NCI-H524 treated with DMSO at 0.1 percent for 48 hours (cell line): ENCODE data around the gene SARDH.

ENCODE experiments used
- DNase-seq: peaks from one replicate; lab custom pipeline; 2025; lab: John Stamatoyannopoulos, UW

SARDH gene

DNA sequence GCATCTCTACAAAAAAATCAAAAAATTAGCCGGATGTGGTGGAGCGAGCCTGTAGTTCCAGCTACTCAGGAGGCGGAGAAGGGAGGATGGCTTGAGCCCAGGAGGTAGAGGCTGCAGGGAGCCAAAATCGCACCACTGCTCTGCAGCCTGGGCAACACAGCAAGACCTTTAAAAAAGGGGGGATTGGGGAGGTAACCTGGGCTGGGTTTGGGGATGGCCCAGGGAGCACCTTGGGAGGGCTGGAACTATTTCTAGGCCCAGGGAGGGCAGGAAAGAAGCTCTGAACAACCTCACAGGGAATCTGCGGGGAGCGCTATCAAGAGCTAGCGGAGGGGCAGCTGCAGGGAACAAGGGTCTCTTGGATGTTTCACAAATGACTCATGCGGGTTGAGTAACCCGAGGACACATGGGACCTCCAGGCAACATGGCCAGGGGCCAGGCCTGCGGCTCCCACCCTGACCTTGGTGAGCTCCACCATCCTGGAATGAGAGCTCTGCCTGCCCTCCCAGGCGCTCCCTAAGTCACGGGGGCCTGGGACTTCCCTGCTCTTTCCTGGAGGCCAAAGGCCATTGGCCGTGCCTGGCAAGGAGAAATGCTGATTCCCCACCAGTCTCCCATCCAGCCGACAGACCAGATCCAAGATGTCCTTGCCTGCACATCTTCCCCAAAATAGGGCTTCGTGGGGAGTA, 23.4 kb downstream of the SARDH start:
- no peak for DNase-seq

DNA sequence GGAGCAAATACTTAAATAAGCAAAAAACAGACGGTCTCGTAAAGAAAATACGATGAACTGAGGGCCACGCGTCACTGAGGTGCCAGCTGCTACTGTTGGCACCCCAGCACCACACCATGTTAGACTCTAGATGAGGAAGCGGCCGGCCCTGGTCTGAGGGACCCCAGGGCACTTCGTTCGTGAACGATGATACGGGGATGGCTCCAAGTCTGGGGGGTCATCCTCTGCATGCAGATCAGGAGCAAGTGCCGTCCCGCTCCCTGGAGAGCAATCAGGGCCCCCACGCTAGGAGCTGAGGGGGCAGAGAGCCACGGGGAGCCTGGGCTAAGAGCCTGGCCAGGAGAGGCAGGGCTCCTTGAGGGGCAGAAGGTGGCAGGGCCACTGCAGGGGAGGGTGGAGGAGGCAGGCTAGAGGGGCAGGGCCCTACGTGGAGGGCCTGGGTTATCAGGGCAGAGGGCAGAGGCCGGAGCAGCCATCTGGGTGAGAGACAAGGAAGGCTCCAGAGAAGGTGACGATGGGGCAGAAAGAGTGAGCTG, 24.1 kb downstream of the SARDH start:
- no peak for DNase-seq

DNA sequence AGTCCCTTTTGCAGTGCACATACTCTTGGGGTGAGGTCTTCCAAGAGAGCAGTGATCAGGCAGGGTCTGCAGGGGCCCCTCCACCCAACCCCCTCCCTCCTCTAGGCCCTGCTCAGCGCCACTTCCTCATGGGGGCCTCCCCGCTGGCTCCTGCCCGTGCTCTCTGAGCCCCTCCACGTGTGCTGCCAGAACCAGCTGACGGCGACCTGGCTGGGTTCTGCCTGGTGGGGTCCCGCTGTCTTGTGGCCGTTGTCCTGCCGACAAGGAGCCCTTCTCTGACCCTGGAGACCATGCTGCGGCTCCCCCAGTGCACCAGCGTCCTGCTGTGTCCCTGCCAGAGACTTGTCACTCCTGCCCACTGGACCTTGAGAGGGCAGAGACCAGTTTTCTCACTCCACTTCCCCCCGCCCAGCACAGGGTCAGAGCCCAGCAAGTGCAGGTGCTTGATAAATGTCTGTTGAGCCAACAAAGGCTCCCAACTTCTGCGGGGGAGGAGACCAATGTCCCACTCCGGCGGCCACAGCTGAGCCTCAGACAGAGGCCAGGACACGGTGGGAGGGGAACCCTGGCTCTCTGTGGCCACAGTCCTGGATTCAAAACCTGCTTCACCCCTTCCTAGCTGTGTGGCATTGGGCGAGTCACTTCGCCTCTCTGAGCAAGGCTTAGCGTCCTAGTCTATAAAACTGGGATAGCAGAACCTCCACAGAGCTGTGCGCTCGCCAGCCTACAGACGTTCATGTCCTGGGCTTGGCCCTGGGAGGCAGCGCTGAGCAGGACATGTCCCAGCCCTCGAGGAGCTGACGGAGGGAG, 24.8 kb downstream of the SARDH start:
- no peak for DNase-seq

DNA sequence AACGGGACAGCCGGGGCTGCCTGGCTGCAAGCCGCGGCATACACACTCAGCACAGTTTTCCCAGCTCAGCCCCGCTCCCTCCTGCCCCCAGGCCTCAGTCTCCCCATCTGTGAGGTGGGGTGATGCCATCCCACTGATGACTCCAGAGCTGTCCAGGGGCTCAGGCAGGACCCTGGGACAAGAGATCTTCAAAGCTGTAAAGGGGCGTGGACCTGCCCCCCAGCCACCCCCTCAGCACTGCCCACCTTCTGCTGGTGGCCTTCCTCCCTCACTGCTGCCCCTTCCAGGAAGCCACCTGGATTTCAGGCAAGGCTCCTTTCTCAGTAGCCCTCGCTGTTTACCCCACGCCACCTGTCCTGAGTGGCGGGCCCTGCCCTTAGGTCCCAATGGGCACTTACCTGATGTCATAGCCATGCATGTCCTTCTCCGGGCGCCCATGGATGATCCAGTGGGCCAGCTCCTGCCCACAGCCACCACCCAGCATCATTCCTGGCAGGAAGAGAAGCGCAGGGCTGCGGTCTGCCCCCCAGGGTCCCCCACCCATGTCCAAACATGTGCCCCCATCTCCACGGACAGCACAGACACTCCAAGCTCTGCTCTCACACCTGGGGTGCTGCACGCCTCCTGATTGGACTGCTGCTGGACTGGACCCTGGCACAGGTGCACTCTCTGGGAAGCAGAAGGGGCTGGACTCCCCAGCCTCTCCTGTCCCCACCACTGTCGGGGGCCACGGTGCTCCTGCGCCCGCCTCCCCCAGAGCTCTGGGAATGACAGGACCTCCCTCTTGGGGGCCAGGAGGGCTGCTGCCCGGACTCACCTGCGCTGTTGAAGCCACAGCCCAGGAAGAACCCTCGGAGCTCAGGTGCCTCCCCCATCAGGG, 25.7 kb downstream of the SARDH start:
- DNase-seq: no peak

DNA sequence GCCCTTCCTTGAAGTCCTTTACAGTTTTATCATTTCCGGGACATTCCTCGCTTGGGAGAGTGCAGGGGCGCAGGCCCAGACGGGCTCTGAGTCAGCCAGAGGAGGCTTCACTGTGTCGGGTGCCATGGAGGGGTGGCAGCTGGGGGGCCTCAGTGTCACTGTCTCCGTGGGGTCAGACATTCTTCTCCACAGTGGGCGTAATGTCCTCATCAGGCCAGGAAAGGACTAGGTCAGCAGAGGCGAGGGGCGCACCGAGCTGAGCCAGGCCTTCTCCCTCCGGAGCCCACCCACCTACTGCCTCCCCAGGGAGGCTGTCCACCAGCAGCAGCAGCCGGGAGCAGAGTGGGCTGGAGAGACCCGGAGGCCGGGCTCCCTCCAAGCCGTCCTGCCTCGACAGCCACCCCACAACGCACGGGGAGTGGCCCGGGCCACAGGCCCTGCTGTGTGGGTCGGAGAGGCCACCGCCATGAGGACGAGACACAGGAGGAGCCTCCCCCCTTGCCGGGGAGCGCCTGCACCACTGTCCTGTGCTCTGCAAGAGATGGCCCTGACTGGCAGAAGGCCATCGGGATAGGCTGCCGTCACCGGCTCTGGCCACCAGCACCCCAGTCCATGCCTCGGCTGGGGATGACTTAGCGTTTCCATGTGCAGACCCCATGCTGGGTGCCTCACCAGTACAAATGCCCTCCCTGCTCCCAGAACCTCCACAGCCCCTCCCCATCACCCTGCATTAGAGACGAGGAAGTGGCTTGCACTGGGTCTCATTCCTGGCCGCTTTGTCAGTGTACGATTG, 26.5 kb downstream of the SARDH start:
- no peak for DNase-seq

DNA sequence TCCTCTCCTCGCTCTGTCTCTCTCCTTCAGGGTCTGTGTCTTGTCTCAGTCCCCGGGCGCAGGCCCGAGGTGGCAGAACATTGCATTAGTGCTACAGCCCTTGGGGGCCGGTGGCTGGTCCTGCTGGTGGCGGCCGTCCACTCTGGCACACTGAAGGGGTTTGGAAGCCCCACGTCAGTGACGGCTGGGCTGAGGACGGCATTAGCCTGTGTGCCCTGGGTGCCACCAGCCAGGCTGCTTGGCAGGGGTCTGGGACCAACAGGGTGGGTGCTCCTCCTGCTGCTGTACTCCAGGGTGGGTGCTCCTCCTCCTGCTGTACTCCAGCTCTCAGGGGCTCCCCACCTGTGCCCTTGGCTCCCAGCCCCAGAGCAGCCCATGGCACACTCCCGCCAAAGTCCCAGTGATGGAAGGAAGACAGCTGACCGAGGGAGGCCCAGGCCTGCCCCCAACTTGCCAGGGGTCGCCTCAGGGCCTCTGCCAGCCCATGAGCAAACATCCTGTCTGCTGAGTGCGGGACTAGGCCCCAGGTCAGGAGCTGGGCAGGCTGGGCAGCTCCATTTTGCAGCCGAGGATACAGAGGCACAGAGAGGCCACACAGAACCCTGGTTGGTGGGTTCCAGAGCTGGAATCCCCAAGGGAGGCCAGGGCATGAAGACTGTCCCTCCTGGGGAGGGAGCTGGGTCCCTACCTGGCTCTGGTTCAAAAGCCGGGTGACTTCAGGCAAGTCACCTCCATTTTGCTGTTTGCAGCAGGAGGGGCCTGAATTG, 27.3 kb downstream of the SARDH start:
- no peak for DNase-seq

DNA sequence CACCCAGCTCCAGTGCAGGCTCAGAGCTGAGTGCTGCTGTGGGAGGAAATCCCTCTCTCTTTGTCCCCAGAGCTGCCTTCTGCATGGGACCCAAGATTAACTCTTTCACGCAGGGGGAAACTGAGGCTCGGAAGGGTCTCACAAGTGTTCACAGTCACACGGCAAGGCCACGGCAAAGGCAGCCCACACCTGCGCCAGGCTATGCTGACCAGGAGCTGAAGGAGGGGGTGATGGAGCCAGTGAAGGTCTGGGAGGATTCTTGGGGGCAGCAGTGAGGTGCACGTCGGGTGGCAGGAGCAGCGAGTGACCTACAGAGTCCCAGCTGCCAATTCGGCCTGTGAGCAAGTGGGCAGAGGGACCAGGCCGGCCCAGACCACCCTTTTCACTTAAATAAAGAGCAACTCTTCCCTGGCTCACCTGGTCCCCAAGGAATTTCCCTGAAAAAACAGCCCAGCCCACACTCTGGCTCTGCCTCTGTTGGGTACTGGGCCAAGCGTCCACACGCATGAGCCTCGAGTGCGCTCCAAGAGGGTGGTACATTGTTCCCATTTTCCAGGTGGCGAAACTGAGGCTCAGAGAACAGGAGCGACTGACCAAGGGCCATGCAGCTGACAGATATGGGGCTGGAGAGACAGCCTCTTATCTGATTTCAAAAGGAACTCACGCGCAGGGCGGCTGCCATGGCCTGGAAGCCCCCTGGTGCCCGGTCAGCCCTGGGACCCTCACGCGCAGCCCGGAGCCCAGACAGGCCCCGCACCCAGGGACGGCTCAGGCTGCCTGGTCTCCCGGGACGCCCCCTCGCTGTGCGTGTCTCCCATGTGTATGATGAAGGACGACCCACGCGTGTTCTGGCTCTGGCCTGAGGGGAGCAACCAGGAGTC, 28.2 kb downstream of the SARDH start:
- DNase-seq: no peak

DNA sequence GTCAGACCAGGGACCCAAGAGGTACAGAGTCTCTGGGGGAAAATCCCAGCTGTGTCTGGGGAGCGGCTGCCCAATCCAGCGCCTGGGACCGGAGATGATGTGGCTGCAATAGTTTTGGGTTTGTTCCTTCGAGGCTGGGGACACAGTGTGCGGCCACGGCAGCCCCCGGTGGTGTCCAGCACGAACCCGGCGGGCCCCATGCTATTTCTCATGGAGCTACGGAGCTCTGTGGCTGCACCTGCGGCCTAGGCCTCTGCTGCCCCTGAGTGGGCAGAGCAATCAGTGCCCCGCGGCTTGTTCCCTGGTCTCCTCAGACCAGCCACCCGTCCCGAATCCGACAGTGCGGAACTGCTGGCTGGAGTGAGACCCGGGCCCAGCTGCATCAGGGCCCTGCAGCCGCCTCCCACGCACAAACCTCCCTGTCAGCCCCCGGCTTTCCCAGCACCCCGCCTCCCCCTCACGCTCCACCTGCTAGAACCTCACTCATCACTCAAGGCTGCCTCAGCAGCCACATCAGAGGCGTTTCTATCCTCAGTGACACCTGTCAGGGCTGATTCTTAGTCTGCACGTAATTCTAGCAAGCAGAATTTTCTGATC, 29.0 kb downstream of the SARDH start:
- DNase-seq: peak; percentile 98

DNA sequence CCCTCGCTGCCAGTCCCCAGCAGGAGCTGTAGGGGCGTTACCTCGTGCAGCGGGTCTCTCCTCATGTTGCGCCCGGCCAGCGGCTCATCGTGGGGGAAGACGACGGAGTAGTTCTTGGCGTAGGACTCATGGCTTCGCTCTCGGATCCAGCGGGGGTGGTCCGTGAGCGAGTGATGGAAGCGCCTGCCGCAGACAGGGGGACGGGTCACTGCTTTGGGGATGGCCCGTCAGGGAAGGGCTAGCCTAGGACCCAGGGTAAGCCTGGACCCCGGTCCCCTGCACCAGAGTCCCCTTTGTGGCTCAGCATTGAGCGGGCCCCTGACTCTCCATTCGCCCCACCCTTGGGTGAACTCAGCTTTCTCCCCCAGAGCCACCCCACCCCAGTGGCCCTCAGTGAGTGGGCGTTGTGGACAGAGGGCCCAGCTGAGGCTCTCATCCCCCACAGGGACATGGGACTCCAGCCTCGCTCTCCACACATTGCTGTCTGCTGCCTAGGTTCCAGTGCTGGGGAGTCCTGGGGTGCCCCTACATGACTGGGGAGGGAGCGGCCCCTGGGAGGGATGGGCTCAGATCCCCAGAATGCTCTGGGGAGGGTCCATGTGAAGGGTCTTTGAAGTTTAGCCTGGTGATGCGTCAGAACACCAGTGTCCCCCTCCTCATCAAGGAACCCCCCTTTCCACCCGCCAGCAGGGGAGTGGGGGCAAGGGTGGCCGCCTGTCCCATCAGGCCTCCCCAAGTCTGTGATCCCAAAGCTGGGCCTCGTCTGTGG, 29.7 kb downstream of the SARDH start:
- DNase-seq: no peak

DNA sequence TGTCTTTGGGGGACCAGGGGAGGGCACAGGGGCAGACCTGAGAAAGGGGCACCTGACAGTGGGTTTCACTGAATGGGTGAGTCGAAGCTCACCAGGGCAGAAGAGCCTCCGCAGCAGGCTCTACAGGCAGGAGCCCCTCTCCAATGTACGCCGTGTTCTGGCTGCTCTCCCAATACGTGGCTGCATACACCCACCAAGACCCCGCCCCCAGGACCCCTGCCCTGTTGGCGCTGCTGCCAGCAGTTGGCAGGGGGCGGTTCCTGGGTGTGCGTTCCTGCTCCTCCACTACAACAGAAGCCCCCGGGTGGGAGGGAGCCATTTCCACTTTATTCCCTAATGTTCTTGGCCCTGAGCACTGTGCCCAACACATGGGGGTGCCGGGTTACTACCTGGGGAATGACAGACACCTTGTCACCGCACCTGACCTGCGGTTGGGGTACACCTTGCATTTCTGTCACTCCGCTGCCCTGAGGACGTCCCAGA, 30.3 kb downstream of the SARDH start:
- no peak for DNase-seq

DNA sequence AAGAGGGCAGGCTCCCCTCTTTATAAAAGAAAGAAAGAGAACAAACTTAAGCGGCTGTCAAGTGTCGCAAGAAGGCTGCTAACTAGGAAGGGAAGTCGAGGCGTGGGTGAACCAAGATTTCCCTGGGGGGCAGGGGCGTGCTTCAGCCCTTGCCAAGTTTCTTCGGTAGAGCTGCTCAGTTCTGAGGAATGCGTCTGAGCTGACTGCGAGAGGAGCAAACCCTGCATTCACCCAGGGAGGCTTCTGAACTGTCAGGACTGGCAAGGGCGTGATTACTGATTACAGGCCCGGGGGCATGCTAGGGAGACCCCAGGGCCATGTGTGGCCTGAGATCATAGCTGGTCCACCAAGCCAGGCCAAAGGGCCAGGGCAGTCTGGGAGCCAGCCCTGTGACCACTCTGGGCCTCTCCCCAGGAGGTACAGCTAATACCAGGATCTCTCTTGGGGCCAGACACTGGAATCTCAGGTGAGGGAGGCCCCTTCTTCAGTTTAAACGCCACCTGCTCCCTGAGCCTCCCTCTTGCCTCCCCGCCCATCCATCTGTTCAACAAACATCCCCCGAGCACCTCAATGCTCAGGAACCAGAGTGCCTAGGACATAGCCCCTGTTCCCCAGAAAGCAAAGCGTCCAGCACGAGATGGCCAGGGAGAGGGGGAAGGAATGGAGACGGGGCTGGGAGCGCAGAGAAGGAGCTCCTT, 30.9 kb downstream of the SARDH start:
- DNase-seq: peak; percentile 47

DNA sequence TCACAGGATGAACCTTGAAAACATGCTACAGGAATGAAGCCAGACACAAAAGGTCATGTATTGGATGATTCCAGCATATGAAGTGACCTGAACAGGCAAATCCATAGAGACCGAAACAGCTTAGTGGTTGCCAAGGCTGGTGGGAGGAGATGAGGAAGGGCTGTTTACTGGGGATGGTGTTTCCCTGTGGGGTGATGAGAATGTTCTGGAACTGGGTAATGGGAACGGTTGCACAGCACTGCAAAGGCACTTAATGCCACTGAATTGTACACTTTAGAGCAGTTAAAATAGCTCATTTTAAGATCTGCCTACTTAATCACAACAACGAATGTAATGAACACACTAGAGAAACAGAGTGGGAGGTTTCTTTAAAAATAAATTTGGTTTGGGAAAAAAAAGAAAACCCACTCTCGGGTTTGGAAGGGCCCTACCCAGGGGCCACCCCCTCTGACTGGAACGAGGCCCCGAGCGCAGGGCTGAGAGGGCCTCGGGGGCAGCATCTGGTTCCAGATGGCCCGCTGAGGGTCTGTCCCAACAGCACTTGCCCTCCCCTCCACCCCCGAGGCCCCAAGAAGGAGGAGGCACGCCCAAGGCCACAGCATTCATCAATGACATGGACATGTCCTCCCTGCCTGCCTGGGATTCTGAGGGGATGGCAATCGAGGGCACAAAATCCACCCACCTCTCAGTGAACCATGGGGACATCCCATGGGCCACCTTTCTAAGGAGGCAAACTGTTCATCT, 31.7 kb downstream of the SARDH start:
- DNase-seq: peak; percentile 42

DNA sequence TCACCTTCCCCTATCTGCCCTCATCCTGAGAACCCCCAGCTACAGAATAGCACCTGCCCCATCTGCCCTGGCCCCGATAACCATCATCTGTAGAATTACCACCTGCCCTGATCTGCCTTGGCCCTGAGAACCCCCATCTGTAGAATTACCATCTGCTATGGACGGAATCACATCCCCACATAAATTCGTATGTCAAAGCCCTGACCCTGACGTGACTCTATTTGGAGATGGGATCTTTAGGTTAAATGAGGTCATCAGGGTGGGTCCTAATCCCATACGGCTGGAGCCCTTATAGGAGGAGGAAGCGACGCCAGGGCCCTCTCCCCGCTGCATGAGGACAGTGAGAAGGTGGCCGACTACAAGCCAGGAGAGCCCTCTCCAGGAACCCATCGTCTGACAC, 32.6 kb downstream of the SARDH start:
- DNase-seq: peak; percentile 93

DNA sequence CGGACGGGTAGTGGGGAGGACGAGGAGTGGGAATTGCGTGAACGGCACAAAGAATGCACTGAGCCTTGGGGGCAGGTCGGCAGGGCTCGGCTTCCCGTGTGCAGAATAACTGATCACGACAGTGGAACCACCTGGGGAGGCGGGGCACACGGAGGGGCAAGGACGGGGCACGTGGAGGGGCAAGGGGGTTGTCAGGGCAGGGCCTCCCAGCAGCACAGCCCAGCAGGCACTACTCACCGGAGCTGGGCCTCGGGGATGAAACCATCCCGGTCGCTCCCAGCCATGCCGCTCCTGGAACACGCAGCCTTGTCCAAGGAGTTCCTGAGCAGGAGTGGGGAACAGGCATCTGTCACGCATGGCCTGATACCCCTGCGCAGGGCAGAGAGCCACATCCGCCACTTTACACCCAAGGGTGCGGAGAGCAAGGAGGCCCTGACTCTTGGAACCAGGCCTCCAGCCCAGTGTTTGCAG, 33.4 kb downstream of the SARDH start:
- DNase-seq: no peak

DNA sequence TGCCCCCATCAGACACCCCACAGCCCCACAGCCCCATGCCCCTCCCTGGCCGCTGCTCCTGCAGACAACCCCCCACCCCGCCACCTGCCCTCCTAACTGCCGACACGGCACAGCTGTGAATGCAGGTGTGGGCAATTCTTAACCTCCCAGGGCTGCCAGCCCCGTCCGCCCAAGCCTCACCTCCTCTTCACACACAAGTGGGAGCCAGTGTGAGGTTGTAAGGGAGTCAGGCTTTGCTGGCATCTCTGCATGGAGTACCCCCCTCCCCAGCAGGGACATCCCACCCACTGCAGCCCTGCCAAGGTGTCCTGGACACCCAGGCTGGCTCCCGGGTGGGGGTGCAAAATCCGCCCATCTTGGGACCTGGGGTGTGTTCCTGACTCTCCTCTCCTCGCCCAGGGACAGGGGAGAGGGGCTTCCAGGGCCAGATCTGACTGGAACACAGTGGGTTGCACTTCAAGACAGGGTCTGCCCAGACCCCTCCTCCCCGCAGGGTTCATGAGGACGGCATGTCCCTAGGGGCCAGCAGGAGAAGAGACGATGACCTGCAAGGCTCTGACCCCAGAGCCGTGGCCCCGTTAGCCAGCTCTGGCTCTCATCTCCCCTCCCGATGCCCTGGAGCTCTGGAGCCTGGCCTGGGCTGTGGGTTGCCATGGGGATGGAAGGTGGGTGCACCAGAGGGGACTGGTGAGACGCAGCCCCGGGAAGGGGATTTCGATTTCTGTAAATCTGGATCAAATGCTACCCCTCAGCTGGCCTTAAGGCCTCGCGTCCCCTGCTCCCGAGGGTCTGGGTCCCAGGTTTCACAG, 34.4 kb downstream of the SARDH start:
- DNase-seq: no peak
